ENCODE data around the gene YES1. TPM values are rescaled to one million over a fixed set of nuclear protein-coding genes. Genes with fewer than 3 reads are reported as not detected.

The YES1 gene
- total and polyA plus RNA-seq, 4 donors = 12.5 to 57.6 (median 21.9) TPM

DNA sequence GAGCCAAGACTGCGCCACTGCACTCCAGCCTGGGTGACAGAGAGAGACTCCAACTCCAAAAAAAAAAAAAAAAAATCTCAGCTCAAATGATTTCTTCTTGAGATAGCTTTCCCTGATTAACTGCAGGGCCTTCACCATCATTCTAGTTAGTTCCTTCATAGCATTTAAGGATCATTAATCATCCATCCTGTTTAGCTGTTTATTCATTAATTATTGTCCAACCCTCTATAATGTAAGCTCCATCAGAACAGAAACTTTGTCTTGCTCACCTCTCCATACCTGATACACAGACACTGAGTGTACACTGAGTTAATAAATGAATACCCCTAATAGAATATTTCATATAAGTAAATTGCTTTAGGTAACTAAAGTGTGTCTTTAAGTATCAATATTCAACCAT, 57.4 kb downstream of the YES1 start:
- TF ChIP-seq YY1 (IDR thresholded peaks at IDR 0.05) (no peak), RXRA (IDR thresholded peaks at IDR 0.05) (no peak), FOXA1 (IDR thresholded peaks at IDR 0.05) (no peak), HNF4A (conservative IDR thresholded peaks at IDR 0.05) (no peak), HNF4G (IDR thresholded peaks at IDR 0.05) (no peak), JUND (IDR thresholded peaks at IDR 0.05) (no peak), FOXA2 (IDR thresholded peaks at IDR 0.05) (no peak), TAF1 (conservative IDR thresholded peaks at IDR 0.05) (no peak), RAD21 (IDR thresholded peaks at IDR 0.05) (no peak), SP1 (IDR thresholded peaks at IDR 0.05) (no peak)
- TF ChIP-seq, protein P1, sequence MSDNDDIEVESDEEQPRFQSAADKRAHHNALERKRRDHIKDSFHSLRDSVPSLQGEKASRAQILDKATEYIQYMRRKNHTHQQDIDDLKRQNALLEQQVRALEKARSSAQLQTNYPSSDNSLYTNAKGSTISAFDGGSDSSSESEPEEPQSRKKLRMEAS (IDR thresholded peaks at IDR 0.05) = no peak
- TF ChIP-seq, protein P2, sequence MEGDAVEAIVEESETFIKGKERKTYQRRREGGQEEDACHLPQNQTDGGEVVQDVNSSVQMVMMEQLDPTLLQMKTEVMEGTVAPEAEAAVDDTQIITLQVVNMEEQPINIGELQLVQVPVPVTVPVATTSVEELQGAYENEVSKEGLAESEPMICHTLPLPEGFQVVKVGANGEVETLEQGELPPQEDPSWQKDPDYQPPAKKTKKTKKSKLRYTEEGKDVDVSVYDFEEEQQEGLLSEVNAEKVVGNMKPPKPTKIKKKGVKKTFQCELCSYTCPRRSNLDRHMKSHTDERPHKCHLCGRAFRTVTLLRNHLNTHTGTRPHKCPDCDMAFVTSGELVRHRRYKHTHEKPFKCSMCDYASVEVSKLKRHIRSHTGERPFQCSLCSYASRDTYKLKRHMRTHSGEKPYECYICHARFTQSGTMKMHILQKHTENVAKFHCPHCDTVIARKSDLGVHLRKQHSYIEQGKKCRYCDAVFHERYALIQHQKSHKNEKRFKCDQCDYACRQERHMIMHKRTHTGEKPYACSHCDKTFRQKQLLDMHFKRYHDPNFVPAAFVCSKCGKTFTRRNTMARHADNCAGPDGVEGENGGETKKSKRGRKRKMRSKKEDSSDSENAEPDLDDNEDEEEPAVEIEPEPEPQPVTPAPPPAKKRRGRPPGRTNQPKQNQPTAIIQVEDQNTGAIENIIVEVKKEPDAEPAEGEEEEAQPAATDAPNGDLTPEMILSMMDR (IDR thresholded peaks at IDR 0.05; ENCODE audit: low read depth, low read length, missing input control) = no peak
- TF ChIP-seq, protein P3, sequence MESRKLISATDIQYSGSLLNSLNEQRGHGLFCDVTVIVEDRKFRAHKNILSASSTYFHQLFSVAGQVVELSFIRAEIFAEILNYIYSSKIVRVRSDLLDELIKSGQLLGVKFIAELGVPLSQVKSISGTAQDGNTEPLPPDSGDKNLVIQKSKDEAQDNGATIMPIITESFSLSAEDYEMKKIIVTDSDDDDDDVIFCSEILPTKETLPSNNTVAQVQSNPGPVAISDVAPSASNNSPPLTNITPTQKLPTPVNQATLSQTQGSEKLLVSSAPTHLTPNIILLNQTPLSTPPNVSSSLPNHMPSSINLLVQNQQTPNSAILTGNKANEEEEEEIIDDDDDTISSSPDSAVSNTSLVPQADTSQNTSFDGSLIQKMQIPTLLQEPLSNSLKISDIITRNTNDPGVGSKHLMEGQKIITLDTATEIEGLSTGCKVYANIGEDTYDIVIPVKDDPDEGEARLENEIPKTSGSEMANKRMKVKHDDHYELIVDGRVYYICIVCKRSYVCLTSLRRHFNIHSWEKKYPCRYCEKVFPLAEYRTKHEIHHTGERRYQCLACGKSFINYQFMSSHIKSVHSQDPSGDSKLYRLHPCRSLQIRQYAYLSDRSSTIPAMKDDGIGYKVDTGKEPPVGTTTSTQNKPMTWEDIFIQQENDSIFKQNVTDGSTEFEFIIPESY (IDR thresholded peaks at IDR 0.05) = no peak
- Histone ChIP-seq H3K36me3 (ENCODE audit: control insufficient read depth in 4 of 4, insufficient read depth in 3 of 4, low read depth in 1 of 4, low read length in 3 of 4) (peaks cover 4 to 10% (median 5%) of the 10 kb centered on the region in 4 donors), H3K9ac (ENCODE audit: low read depth in 1 of 2, low read length in 2 of 2) (no peak overlapping the region), H3K9me3 (ENCODE audit: control insufficient read depth in 4 of 4, low read length in 3 of 4) (no peaks in the 10 kb centered on the region), H3K4me3 (ENCODE audit: low read depth in 1 of 3, low read length in 3 of 3) (no peak overlapping the region), H3K27me3 (ENCODE audit: control insufficient read depth in 4 of 4, insufficient read depth in 4 of 4, low read length in 3 of 4) (no peaks in the 10 kb centered on the region), H3K4me1 (ENCODE audit: control insufficient read depth in 4 of 4, insufficient read depth in 4 of 4, low read length in 3 of 4) (no peaks in the 10 kb centered on the region), H3K27ac (ENCODE audit: low read depth in 1 of 2, low read length in 2 of 2) (no peak overlapping the region)
- WGBS = 100% methylated on average over 1 of the region's 1 CpG
- no peak for DNase-seq (ENCODE audit: low spot score)

DNA sequence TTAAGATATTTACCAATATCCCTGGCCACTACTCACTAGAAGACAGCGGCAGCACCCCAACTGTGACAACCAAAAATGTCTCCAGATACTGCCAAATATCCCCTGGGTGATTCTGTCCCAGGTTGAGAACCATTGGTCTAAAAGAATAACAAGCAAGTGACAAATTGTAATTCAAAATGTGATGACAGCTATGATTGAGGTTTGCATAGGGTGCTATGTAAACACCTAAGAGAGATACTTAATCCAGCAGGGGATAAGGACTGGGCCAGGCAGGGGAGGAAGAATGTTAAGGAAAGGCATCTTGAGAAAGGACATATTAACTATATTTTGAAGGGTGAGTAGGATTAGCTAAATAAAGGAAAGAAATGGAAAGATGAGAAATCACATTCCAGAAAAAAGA, 61.6 kb downstream of the YES1 start:
- WGBS = 97% methylated on average over 1 of the region's 1 CpG

More for the DNA sequence above, 61.6 kb downstream of the YES1 start:
- H3K27ac ChIP-seq (ENCODE audit: low read depth in 1 of 2, low read length in 2 of 2) = no peak overlapping the region
- TF ChIP-seq, protein P3 (IDR thresholded peaks at IDR 0.05) = no peak
- TF ChIP-seq TAF1 (conservative IDR thresholded peaks at IDR 0.05) (no peak), FOXA1 (IDR thresholded peaks at IDR 0.05) (no peak), JUND (IDR thresholded peaks at IDR 0.05) (no peak), YY1 (IDR thresholded peaks at IDR 0.05) (no peak), NR2F2 (IDR thresholded peaks at IDR 0.05) (no peak), RAD21 (IDR thresholded peaks at IDR 0.05) (no peak), HNF4A (conservative IDR thresholded peaks at IDR 0.05) (no peak), RXRA (IDR thresholded peaks at IDR 0.05) (no peak), SP1 (IDR thresholded peaks at IDR 0.05) (no peak), HNF4G (IDR thresholded peaks at IDR 0.05) (no peak), GABPA (IDR thresholded peaks at IDR 0.05 in 1 of 2, conservative IDR thresholded peaks at IDR 0.05 in 1 of 2) (no peak), EGR1 (IDR thresholded peaks at IDR 0.05; ENCODE audit: low read depth in 2 of 2) (no peak)
- TF ChIP-seq, protein P4, sequence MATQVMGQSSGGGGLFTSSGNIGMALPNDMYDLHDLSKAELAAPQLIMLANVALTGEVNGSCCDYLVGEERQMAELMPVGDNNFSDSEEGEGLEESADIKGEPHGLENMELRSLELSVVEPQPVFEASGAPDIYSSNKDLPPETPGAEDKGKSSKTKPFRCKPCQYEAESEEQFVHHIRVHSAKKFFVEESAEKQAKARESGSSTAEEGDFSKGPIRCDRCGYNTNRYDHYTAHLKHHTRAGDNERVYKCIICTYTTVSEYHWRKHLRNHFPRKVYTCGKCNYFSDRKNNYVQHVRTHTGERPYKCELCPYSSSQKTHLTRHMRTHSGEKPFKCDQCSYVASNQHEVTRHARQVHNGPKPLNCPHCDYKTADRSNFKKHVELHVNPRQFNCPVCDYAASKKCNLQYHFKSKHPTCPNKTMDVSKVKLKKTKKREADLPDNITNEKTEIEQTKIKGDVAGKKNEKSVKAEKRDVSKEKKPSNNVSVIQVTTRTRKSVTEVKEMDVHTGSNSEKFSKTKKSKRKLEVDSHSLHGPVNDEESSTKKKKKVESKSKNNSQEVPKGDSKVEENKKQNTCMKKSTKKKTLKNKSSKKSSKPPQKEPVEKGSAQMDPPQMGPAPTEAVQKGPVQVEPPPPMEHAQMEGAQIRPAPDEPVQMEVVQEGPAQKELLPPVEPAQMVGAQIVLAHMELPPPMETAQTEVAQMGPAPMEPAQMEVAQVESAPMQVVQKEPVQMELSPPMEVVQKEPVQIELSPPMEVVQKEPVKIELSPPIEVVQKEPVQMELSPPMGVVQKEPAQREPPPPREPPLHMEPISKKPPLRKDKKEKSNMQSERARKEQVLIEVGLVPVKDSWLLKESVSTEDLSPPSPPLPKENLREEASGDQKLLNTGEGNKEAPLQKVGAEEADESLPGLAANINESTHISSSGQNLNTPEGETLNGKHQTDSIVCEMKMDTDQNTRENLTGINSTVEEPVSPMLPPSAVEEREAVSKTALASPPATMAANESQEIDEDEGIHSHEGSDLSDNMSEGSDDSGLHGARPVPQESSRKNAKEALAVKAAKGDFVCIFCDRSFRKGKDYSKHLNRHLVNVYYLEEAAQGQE (IDR thresholded peaks at IDR 0.05) = no peak
- TF ChIP-seq, protein P2 (IDR thresholded peaks at IDR 0.05; ENCODE audit: low read depth, low read length, missing input control) = no peak
- TF ChIP-seq, protein P1 (IDR thresholded peaks at IDR 0.05) = no peak
- TF ChIP-seq, protein P5, sequence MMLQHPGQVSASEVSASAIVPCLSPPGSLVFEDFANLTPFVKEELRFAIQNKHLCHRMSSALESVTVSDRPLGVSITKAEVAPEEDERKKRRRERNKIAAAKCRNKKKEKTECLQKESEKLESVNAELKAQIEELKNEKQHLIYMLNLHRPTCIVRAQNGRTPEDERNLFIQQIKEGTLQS (IDR thresholded peaks at IDR 0.05) = no peak
- H3K4me3 ChIP-seq (ENCODE audit: low read depth in 1 of 3, low read length in 3 of 3) = no peak overlapping the region
- H3K9me3 ChIP-seq (ENCODE audit: control insufficient read depth in 4 of 4, low read length in 3 of 4) = no peaks in the 10 kb centered on the region
- no peak for DNase-seq (ENCODE audit: low spot score)
- H3K9ac ChIP-seq (ENCODE audit: low read depth in 1 of 2, low read length in 2 of 2) = no peak overlapping the region
- peaks cover 5 to 14% (median 7%) of the 10 kb centered on the region in 4 donors for H3K36me3 ChIP-seq (ENCODE audit: control insufficient read depth in 4 of 4, insufficient read depth in 3 of 4, low read depth in 1 of 4, low read length in 3 of 4)
- H3K4me1 ChIP-seq (ENCODE audit: control insufficient read depth in 4 of 4, insufficient read depth in 4 of 4, low read length in 3 of 4) = no peaks in the 10 kb centered on the region
- no peaks in the 10 kb centered on the region for H3K27me3 ChIP-seq (ENCODE audit: control insufficient read depth in 4 of 4, insufficient read depth in 4 of 4, low read length in 3 of 4)

All from liver (tissue), 9 donors.